RWPE2 (cell line): Measurements from ENCODE around the gene WFDC5.

Experiments used
- ATAC-seq: fragments of 200-7000 bp; cut with Tn5 transposase; 3 replicates; pipeline ENCODE4 v1.9.1; 2021; ENCODE audit warnings: low read depth
- DNase-seq: peaks from one replicate; pipeline ENCODE4 v3.0.0-alpha.2; 2020; ENCODE audit warnings: low spot score
- H3K27ac ChIP-seq: fragments of 450-650 bp; 2 replicates; pipeline ENCODE4 v1.5.1; 2017; ENCODE audit warnings: mild to moderate bottlenecking; ENCODE audit not compliant: poor library complexity, severe bottlenecking
- H3K27me3 ChIP-seq: fragments of 250-450 bp; sonication (Bioruptor Pico); 2 replicates; pipeline ENCODE4 v1.5.1; 2021; ENCODE audit warnings: mild to moderate bottlenecking, moderate library complexity; ENCODE audit not compliant: insufficient read depth, poor library complexity, severe bottlenecking
- H3K36me3 ChIP-seq: fragments of 250-450 bp; sonication (Bioruptor Pico); 2 replicates; pipeline ENCODE4 v1.5.1; 2020; ENCODE audit warnings: low read depth, mild to moderate bottlenecking, moderate library complexity
- H3K4me1 ChIP-seq: fragments of 250-450 bp; sonication (Bioruptor Pico); 2 replicates; pipeline ENCODE4 v1.5.1; 2021; ENCODE audit warnings: mild to moderate bottlenecking, moderate library complexity; ENCODE audit not compliant: insufficient read depth, poor library complexity, severe bottlenecking
- H3K4me3 ChIP-seq: fragments of 250-450 bp; sonication (Bioruptor Pico); 2 replicates; pipeline ENCODE4 v1.5.1; 2021; ENCODE audit warnings: mild to moderate bottlenecking, moderate library complexity; ENCODE audit not compliant: severe bottlenecking
- H3K9me3 ChIP-seq: fragments of 250-450 bp; sonication (Bioruptor Pico); 2 replicates; pipeline ENCODE4 v1.5.1; 2021; ENCODE audit warnings: mild to moderate bottlenecking, moderate library complexity; ENCODE audit not compliant: severe bottlenecking
- CTCF ChIP-seq: fragments of 450-650 bp; IDR thresholded peaks from one replicate; pipeline ENCODE4 v1.5.1; 2017; ENCODE audit warnings: mild to moderate bottlenecking, moderate library complexity; ENCODE audit not compliant: poor library complexity, severe bottlenecking

Gene WFDC5

GRCh38 chr20:45124365-45124764 is 9.4 kb upstream of the WFDC5 start, which contains the start of gene WFDC12:
TSS of gene WFDC12 (minus strand) at chr20:45124465. CDS start at chr20:45124447, 18 bp downstream.
- ATAC-seq = no peak
- no peaks in the 10 kb centered on the region for H3K9me3 ChIP-seq
- H3K36me3 ChIP-seq = no peaks in the 10 kb centered on the region
- peaks cover 2% of the 10 kb centered on the region for H3K4me1 ChIP-seq
- H3K27me3 ChIP-seq = no peaks in the 10 kb centered on the region
- TF ChIP-seq CTCF = peak; percentile 30
- DNase-seq = no peak
- H3K27ac ChIP-seq = no peak within 1 kb of the TSS
- no peak within 1 kb of the TSS for H3K4me3 ChIP-seq

GRCh38 chr20:45121388-45121787 is 6.4 kb upstream of the WFDC5 start:
- Histone ChIP-seq H3K27ac (no peak overlapping the region), H3K4me3 (no peak overlapping the region), H3K4me1 (no peaks in the 10 kb centered on the region), H3K36me3 (no peaks in the 10 kb centered on the region), H3K9me3 (no peaks in the 10 kb centered on the region), H3K27me3 (no peaks in the 10 kb centered on the region)
- ATAC-seq (no peak), DNase-seq (no peak)
- TF ChIP-seq CTCF = no peak

GRCh38 chr20:45119556-45120266 is 4.7 kb upstream of the WFDC5 start:
- no peak overlapping the region for H3K27ac ChIP-seq
- H3K4me1 ChIP-seq = peaks cover 3% of the 10 kb centered on the region
- H3K9me3 ChIP-seq = no peaks in the 10 kb centered on the region
- H3K36me3 ChIP-seq = no peaks in the 10 kb centered on the region
- no peak for DNase-seq
- TF ChIP-seq CTCF = no peak
- no peak for ATAC-seq
- H3K4me3 ChIP-seq = no peak overlapping the region
- H3K27me3 ChIP-seq = no peaks in the 10 kb centered on the region

- Histone ChIP-seq H3K27me3 (no peaks in the 10 kb centered on the region), H3K4me1 (peaks cover 6% of the 10 kb centered on the region), H3K9me3 (no peaks in the 10 kb centered on the region), H3K36me3 (no peaks in the 10 kb centered on the region), H3K4me3 (no peak overlapping the region), H3K27ac (no peak overlapping the region)
- DNase-seq (no peak), ATAC-seq (no peak)
- TF ChIP-seq CTCF = peak; percentile 63
These were observed 3.1 kb upstream of the WFDC5 start for GRCh38 chr20:45118028-45118427.

- Histone ChIP-seq H3K27ac (no peak overlapping the region), H3K4me3 (no peak overlapping the region), H3K9me3 (no peaks in the 10 kb centered on the region), H3K4me1 (peaks cover 6% of the 10 kb centered on the region), H3K36me3 (no peaks in the 10 kb centered on the region), H3K27me3 (no peaks in the 10 kb centered on the region)
- no peak for ATAC-seq
- DNase-seq = peak; percentile 52
- no peak for TF ChIP-seq CTCF
These were observed 2.6 kb upstream of the WFDC5 start for GRCh38 chr20:45117581-45117980.
